Measurements from ENCODE around the gene ADGRG4.

Gene ADGRG4

DNA sequence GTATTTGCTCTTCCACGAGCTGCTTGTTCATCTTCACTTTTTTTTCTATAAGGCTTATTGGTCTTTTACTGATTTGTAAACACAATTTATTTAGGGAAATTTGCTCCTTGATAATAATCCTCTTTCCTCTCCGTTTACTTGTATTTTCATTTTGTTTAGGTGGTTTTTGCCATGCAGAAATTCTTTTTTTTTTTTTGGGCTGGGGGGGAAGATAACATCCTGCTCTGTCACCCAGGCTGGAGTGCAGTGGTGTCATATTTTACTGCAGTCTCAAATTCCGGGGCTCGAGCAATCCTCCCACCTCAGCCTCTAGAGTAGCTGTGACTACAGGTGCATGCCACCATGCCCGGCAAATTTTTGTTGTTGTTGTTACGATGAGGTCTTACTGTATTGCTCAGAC lies 155.4 kb downstream of the ADGRG4 start:
- DNase-seq (ENCODE audit: low read depth, low spot score) = no peak

DNA sequence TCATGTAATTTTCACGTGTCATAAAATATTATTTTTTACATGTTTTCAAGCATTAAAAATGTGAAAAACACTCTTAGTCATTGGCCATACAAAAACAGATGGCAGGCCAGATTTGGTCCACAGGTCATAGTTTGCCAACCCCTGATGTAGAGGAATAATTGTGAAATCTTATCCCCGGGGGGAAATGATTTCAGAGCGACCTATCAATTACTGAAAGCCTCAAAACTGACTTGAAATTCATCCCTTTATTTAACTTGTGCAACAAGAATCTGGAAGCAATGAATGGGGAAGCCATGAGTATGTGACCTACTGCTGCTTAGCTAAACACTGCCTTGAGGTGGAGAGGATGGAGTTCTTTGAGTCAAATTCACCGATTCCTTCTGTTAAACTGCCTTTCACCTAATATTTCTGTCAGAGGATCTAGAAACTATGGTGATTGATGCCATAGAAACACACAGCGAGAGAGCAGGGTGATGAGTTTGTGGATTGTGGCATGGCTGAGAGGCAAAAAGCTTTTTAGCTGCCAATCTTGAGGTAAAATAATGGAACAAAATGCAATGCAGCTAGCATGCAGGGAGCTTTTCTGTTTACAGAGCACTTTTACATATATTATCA lies 156.6 kb downstream of the ADGRG4 start:
- DNase-seq (ENCODE audit: low read depth, low spot score) = no peak

DNA sequence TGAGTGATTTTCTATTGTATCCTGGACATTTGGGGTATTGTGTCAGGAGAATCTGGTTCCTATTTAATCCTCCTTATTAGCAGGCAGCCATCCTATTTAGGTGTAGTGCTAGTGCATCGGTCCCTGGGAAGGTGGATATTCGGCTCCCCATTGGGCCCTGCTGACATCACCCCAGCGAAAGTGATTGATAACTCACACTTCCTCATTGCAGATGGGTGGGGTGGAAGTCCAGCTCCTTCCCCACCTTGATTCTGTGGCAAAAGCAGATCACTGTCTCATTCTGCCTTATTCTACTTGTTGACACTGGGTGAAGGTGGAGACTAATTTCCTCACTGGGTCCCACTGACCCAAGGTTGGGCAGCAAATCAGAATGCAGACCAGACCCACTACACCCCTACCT lies 163.8 kb downstream of the ADGRG4 start:
- DNase-seq (ENCODE audit: low read depth, low spot score) = no peak
